Measurements from ENCODE around the gene SPATS2L. TPM values are rescaled to one million over a fixed set of nuclear protein-coding genes. Genes with fewer than 3 reads are reported as not detected.

The SPATS2L gene
- total RNA-seq, 1 experiment from 2014 or later = 174 TPM

DNA sequence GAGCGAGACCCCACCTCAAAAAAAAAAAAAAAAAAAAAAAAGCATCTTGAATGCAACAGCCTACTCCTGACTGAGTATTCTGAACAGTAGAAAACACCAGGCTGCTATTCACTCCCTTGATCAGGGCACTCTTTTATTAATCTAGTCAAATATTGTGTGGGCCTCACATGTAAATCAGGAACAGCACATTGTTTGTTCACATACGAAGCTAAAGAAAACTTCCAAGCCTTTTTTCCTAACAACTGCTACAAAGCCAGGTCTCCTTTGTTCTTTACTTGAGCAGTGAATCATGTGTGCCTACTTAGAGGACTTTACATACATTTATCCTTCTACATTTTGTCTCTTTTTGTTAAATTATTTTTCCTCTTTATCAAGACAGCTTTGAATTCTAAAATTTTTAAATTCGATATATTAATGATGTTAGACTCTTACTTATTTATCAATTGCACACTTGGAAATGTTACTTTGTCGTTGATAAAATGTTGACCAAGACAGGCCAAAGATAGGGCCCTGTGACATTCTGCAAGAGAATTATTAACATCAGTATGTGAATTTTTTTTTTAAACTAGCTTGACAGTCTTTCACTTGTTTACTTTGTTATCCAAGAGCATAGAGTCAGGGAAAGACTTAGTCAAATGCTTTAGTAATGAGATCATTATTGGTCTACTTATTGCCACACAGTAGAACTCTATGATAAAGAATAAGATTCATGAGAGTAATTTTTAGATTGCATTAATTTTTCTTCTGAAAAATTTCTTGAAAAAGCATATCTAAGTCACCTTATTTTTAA is 13.2 kb downstream of the SPATS2L start:
- H3K9ac ChIP-seq (ENCODE audit: low read length) = peak overlapping the region; percentile 13; the same call in 1 of the 2 replicates
- ChIA-PET POLR2A (ENCODE audit: unreplicated experiment) (interaction anchor here (0.6 to 0.8 kb wide), 2 partner anchors 11 to 160 kb away, joined by 4 to 5 read pairs; no protein-coding TSS in a partner anchor), CTCF (no interaction called here)
- H3K79me2 ChIP-seq (ENCODE audit: low read length) = peaks cover 100% of the 10 kb centered on the region
- no TSS peak for BruUV-seq (replicated peaks)
- peak overlapping the region; percentile 74 for H3K4me2 ChIP-seq (ENCODE audit: low read length)
- peak overlapping the region; percentile 92 for H3K27ac ChIP-seq (ENCODE audit: low read length)
- H4K20me1 ChIP-seq (ENCODE audit: low read length) = peaks cover 23% of the 10 kb centered on the region
- no peak overlapping the region for H2AFZ ChIP-seq (ENCODE audit: low read length)
- TF ChIP-seq, protein P1, sequence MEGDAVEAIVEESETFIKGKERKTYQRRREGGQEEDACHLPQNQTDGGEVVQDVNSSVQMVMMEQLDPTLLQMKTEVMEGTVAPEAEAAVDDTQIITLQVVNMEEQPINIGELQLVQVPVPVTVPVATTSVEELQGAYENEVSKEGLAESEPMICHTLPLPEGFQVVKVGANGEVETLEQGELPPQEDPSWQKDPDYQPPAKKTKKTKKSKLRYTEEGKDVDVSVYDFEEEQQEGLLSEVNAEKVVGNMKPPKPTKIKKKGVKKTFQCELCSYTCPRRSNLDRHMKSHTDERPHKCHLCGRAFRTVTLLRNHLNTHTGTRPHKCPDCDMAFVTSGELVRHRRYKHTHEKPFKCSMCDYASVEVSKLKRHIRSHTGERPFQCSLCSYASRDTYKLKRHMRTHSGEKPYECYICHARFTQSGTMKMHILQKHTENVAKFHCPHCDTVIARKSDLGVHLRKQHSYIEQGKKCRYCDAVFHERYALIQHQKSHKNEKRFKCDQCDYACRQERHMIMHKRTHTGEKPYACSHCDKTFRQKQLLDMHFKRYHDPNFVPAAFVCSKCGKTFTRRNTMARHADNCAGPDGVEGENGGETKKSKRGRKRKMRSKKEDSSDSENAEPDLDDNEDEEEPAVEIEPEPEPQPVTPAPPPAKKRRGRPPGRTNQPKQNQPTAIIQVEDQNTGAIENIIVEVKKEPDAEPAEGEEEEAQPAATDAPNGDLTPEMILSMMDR (conservative IDR thresholded peaks at IDR 0.05; ENCODE audit: low read depth, low read length) = no peak
- TF ChIP-seq EZH2 (IDR thresholded peaks at IDR 0.05; ENCODE audit: low read length, unreplicated experiment) = no peak
- TF ChIP-seq EZH2phosphoT487 (IDR thresholded peaks at IDR 0.05; ENCODE audit: borderline replicate concordance, low read length) = no peak
- H3K9me3 ChIP-seq (ENCODE audit: low read length) = no peaks in the 10 kb centered on the region
- H3K9me2 ChIP-seq (replicated peaks; ENCODE audit: low read length) = no peaks in the 10 kb centered on the region
- intact Hi-C loops (cut with micrococcal nuclease) = loop anchor here (2.0 kb wide), 1 partner anchor 13 kb away; the partner anchor contains the start of gene SPATS2L
- peaks cover 10% of the 10 kb centered on the region for H3F3A ChIP-seq (ENCODE audit: low read length, unreplicated experiment)
- peak; percentile 43 for ATAC-seq
- peak overlapping the region; percentile 16 for H3K4me3 ChIP-seq (ENCODE audit: low read length)
- H3K27me3 ChIP-seq (ENCODE audit: low read length) = no peaks in the 10 kb centered on the region
- H3K36me3 ChIP-seq (ENCODE audit: low read depth, low read length) = 0 out of 2 replicates have a peak, but pooled peaks cover 5% of the 10 kb centered on the region
- peak; percentile 78 for DNase-seq
- peaks cover 60% of the 10 kb centered on the region for H3K4me1 ChIP-seq (ENCODE audit: insufficient read depth, low read length)

DNA sequence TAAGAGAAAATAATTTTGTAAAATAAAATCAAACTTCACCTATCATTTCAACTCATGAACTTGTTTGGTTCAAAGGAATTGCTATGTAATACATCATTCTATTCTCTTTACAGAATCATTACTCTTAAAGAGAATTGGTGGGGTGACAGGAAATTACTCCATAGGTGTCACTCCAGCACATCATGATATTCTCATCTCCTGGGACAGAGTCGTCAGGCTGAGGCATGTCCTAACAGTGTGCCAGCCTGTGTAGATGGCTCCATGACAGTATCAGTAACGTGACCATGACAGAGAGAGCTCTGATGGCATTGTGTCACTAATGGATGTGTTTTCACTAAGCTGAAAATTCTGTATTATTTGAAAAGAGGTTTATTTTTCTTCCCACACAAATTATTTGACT is 13.9 kb downstream of the SPATS2L start:
- Histone ChIP-seq H3K27ac (ENCODE audit: low read length) (peak overlapping the region; percentile 92), H4K20me1 (ENCODE audit: low read length) (peaks cover 23% of the 10 kb centered on the region)
- CTCF ChIA-PET = no interaction called here

More for the DNA sequence above, 13.9 kb downstream of the SPATS2L start:
- H3K9ac ChIP-seq (ENCODE audit: low read length) = no peak overlapping the region
- TF ChIP-seq EZH2 (IDR thresholded peaks at IDR 0.05; ENCODE audit: low read length, unreplicated experiment) (no peak), EZH2phosphoT487 (IDR thresholded peaks at IDR 0.05; ENCODE audit: borderline replicate concordance, low read length) (no peak)
- TF ChIP-seq, protein P1 (conservative IDR thresholded peaks at IDR 0.05; ENCODE audit: low read depth, low read length) = no peak
- POLR2A ChIA-PET (ENCODE audit: unreplicated experiment) = interaction anchor here (0.8 kb wide), 1 partner anchor 12 kb away, joined by 5 read pairs; no protein-coding TSS in a partner anchor
- no peak overlapping the region for H2AFZ ChIP-seq (ENCODE audit: low read length)
- BruUV-seq (replicated peaks) = no TSS peak
- DNase-seq = no peak
- H3K27me3 ChIP-seq (ENCODE audit: low read length) = no peaks in the 10 kb centered on the region
- no peaks in the 10 kb centered on the region for H3K9me2 ChIP-seq (replicated peaks; ENCODE audit: low read length)
- 0 out of 2 replicates have a peak overlapping the region, but pooled peaks have one; percentile 5 for H3K4me3 ChIP-seq (ENCODE audit: low read length)
- 0 out of 2 replicates have a peak, but pooled peaks cover 5% of the 10 kb centered on the region for H3K36me3 ChIP-seq (ENCODE audit: low read depth, low read length)
- intact Hi-C loops (cut with micrococcal nuclease) = loop anchor here (2.0 kb wide), 1 partner anchor 14 kb away; the partner anchor contains the start of gene SPATS2L
- no peaks in the 10 kb centered on the region for H3K9me3 ChIP-seq (ENCODE audit: low read length)
- peaks cover 100% of the 10 kb centered on the region for H3K79me2 ChIP-seq (ENCODE audit: low read length)
- no peak for ATAC-seq
- peak overlapping the region; percentile 74 for H3K4me2 ChIP-seq (ENCODE audit: low read length)
- peaks cover 10% of the 10 kb centered on the region for H3F3A ChIP-seq (ENCODE audit: low read length, unreplicated experiment)
- peaks cover 55% of the 10 kb centered on the region for H3K4me1 ChIP-seq (ENCODE audit: insufficient read depth, low read length)
